Sciatic nerve (tissue), 2 donors: ENCODE data around the gene SIRPB1. TPM values are rescaled to one million over a fixed set of nuclear protein-coding genes. Genes with fewer than 3 reads are reported as not detected.
"Not testable (repeated sequence)": the region's sequence is repeated elsewhere in the genome, so short reads cannot be mapped to it uniquely, and the experiment has no call there.

Experiments
- ATAC-seq: fragments of 200-7000 bp; cut with Tn5 transposase; one replicate; pipeline ENCODE4 v1.9.1; 2020; ENCODE audit warnings: mild to moderate bottlenecking, moderate library complexity
- DNase-seq: peaks from one replicate; pipeline ENCODE4 v3.0.0-alpha.2; 2020; ENCODE audit warnings: low spot score
- intact Hi-C: fragments of 100-400 bp; cut with DNase I; formaldehyde crosslinking; loops from one replicate; pipeline ENCODE4 v1.14.2; 2022
- total RNA-seq: library from RNA; stranded (reverse); fragmentation: NEBNext Ultra II Directional; extraction: Animal tissue kit (Norgen Biotek cat#: 25700); gene quantifications from one replicate; pipeline ENCODE4 v1.2.1, GENCODE V29; 2021
- donor health status: DM: no; HTN: no; CAD: no.
- donor health status: DM: no; HTN: no; CAD: no.

SIRPB1 gene
- total RNA-seq, 1 donor from 2014 or later: 6.6 TPM

GRCh38 chr20:1638643-1639042 is 18.8 kb upstream of the SIRPB1 start:
- ATAC-seq, DNase-seq, intact Hi-C loops: not testable (repeated sequence)

- intact Hi-C loops: no loop called here
- no peak for DNase-seq
- no peak for ATAC-seq
Observed at GRCh38 chr20:1637755-1638154, 17.9 kb upstream of the SIRPB1 start.

- intact Hi-C loops: no loop called here
- DNase-seq: no peak
- ATAC-seq: no peak
Observed at GRCh38 chr20:1637226-1637625, 17.4 kb upstream of the SIRPB1 start.

GRCh38 chr20:1636621-1637020 is 16.8 kb upstream of the SIRPB1 start:
- intact Hi-C loops: no loop called here
- no peak for DNase-seq
- ATAC-seq: no peak

GRCh38 chr20:1635291-1635979 is 15.6 kb upstream of the SIRPB1 start:
- intact Hi-C loops: no loop called here
- DNase-seq (no peak), ATAC-seq (no peak)

GRCh38 chr20:1633535-1633934 is 13.7 kb upstream of the SIRPB1 start:
- no peak for DNase-seq
- ATAC-seq: no peak
- intact Hi-C loops: no loop called here

GRCh38 chr20:1632178-1632577 is 12.4 kb upstream of the SIRPB1 start:
- intact Hi-C loops: no loop called here
- no peak for DNase-seq
- no peak for ATAC-seq

- ATAC-seq: no peak
- intact Hi-C loops: no loop called here
- no peak for DNase-seq
Observed at GRCh38 chr20:1631309-1632151, 11.7 kb upstream of the SIRPB1 start.

GRCh38 chr20:1630186-1630585 is 10.4 kb upstream of the SIRPB1 start:
- intact Hi-C loops: no loop called here
- DNase-seq: no peak
- no peak for ATAC-seq

GRCh38 chr20:1629321-1629720 is 9.5 kb upstream of the SIRPB1 start:
- DNase-seq (no peak), ATAC-seq (no peak)
- intact Hi-C loops: no loop called here

- no peak for ATAC-seq
- DNase-seq: no peak
- intact Hi-C loops: no loop called here
Observed at GRCh38 chr20:1628621-1629020, 8.8 kb upstream of the SIRPB1 start.

- intact Hi-C loops: no loop called here
- ATAC-seq (no peak), DNase-seq (no peak)
Observed at GRCh38 chr20:1627200-1627550, 7.4 kb upstream of the SIRPB1 start.

GRCh38 chr20:1626528-1627199 is 6.9 kb upstream of the SIRPB1 start:
- intact Hi-C loops: no loop called here
- DNase-seq (no peak), ATAC-seq (no peak)

- DNase-seq (no peak), ATAC-seq (no peak)
- intact Hi-C loops: no loop called here
Observed at GRCh38 chr20:1625083-1625690, 5.4 kb upstream of the SIRPB1 start.

GRCh38 chr20:1623501-1624205 is 3.8 kb upstream of the SIRPB1 start:
- ATAC-seq: peak; percentile 36
- intact Hi-C loops: no loop called here
- DNase-seq: no peak

GRCh38 chr20:1622450-1622849 is 2.6 kb upstream of the SIRPB1 start:
- ATAC-seq: no peak
- no peak for DNase-seq
- intact Hi-C loops: no loop called here

GRCh38 chr20:1621316-1621715 is 1.5 kb upstream of the SIRPB1 start:
- ATAC-seq: no peak
- intact Hi-C loops: no loop called here

GRCh38 chr20:1618954-1619540 is 762 bp downstream of the SIRPB1 start:
- DNase-seq: no peak
- no peak for ATAC-seq
- intact Hi-C loops: no loop called here

More at GRCh38 chr20:1621316-1621715, 1.5 kb upstream of the SIRPB1 start:
- DNase-seq: no peak

- intact Hi-C loops: no loop called here
- ATAC-seq (no peak), DNase-seq (no peak)
Observed at GRCh38 chr20:1618479-1618878, 1.3 kb downstream of the SIRPB1 start.
